ENCODE measurements around the gene EXOC4.

DNA sequence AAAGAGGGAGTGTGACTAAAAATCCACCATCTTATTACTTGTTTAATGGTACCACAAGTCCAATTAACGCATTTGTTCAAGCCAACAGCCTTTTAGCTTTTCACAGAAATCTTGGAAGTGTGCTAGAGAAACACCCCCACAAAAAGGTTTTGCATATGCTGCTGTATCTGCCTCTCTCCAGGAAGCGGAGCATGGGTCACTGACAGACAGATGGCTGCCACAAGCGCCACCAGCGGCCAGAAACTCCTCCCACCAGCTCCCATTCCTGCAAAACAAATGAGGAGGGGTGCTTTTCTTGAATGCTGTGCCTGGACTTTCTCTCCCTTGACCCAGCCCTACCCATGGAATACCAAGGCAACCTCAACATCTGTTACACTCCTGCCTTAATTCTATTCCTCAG is 698.0 kb downstream of the EXOC4 start:
- TF ChIP-seq POLR2AphosphoS5 (IDR thresholded peaks at IDR 0.05): no peak
- TF ChIP-seq, protein P1, sequence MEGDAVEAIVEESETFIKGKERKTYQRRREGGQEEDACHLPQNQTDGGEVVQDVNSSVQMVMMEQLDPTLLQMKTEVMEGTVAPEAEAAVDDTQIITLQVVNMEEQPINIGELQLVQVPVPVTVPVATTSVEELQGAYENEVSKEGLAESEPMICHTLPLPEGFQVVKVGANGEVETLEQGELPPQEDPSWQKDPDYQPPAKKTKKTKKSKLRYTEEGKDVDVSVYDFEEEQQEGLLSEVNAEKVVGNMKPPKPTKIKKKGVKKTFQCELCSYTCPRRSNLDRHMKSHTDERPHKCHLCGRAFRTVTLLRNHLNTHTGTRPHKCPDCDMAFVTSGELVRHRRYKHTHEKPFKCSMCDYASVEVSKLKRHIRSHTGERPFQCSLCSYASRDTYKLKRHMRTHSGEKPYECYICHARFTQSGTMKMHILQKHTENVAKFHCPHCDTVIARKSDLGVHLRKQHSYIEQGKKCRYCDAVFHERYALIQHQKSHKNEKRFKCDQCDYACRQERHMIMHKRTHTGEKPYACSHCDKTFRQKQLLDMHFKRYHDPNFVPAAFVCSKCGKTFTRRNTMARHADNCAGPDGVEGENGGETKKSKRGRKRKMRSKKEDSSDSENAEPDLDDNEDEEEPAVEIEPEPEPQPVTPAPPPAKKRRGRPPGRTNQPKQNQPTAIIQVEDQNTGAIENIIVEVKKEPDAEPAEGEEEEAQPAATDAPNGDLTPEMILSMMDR (IDR thresholded peaks at IDR 0.05): no peak
- TF ChIP-seq POLR2A (IDR thresholded peaks at IDR 0.05): no peak
- no peak for TF ChIP-seq EP300 (IDR thresholded peaks at IDR 0.05; ENCODE audit: low read depth)

Data from transverse colon (tissue), 4 donors.